Measurements from ENCODE around the gene PRELID3B.

DNA sequence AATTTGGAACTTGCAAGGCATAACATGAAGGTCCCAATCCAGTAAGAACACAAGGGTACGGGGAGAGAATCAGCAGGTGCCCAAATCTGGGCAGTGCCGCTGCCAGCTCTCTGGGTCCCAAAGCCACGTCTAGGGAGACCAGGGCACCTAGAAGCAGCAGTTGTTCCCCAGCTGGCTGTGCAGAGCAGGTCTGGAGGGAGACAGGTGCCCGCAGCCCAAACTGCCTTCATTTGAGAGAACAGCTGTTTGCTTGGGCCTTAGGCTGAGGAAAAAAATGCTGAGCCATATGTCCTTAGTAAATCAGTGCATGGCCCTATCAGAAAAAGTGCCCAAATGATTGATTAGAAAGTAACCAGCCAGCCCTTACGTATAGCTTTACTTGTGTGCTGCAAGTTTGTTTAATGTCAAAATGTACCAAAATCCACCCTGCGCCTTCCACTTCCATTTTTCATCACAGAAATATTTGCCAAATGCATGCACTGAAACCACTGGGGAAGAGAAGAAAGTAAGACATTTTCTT, 9.1 kb upstream of the PRELID3B start:
- TF ChIP-seq, protein P1, sequence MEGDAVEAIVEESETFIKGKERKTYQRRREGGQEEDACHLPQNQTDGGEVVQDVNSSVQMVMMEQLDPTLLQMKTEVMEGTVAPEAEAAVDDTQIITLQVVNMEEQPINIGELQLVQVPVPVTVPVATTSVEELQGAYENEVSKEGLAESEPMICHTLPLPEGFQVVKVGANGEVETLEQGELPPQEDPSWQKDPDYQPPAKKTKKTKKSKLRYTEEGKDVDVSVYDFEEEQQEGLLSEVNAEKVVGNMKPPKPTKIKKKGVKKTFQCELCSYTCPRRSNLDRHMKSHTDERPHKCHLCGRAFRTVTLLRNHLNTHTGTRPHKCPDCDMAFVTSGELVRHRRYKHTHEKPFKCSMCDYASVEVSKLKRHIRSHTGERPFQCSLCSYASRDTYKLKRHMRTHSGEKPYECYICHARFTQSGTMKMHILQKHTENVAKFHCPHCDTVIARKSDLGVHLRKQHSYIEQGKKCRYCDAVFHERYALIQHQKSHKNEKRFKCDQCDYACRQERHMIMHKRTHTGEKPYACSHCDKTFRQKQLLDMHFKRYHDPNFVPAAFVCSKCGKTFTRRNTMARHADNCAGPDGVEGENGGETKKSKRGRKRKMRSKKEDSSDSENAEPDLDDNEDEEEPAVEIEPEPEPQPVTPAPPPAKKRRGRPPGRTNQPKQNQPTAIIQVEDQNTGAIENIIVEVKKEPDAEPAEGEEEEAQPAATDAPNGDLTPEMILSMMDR (IDR thresholded peaks at IDR 0.05): no peak
- no peak for TF ChIP-seq POLR2A (IDR thresholded peaks at IDR 0.05)

All from right lobe of liver (tissue), 4 donors.